Glomerular endothelial cell (primary cell): ENCODE results near the gene DAGLB. TPM values are rescaled to one million over a fixed set of nuclear protein-coding genes. Genes with fewer than 3 reads are reported as not detected.
"Not testable (repeated sequence)": the region's sequence is repeated elsewhere in the genome, so short reads cannot be mapped to it uniquely, and the experiment has no call there.

Source experiments
- DNase-seq: peaks from one replicate; pipeline ENCODE4 v3.0.0-alpha.2; 2011; ENCODE audit warnings: low read depth, low spot score; ENCODE audit errors: extremely low read depth
- total RNA-seq: library from RNA; depleted of rRNA; stranded (reverse); fragments of >200 nt; gene quantifications from 2 replicates; pipeline ENCODE4 v1.2.3, GENCODE V29; 2015

Gene DAGLB
- total RNA-seq, 1 donor from 2014 or later: 17.3 TPM

GRCh38 chr7:6378556-6378955, 69.2 kb downstream of the DAGLB start:
- DNase-seq: not testable (repeated sequence)

GRCh38 chr7:6376820-6377219, 70.9 kb downstream of the DAGLB start:
- DNase-seq: no peak

- no peak for DNase-seq
Observed at GRCh38 chr7:6375348-6376101, 72.2 kb downstream of the DAGLB start.

GRCh38 chr7:6367701-6368211, 80.0 kb downstream of the DAGLB start:
- no peak for DNase-seq

- DNase-seq: no peak
Observed at GRCh38 chr7:6365451-6365850, 82.3 kb downstream of the DAGLB start.

- no peak for DNase-seq
Observed at GRCh38 chr7:6360841-6361240, 86.9 kb downstream of the DAGLB start.

DNA sequence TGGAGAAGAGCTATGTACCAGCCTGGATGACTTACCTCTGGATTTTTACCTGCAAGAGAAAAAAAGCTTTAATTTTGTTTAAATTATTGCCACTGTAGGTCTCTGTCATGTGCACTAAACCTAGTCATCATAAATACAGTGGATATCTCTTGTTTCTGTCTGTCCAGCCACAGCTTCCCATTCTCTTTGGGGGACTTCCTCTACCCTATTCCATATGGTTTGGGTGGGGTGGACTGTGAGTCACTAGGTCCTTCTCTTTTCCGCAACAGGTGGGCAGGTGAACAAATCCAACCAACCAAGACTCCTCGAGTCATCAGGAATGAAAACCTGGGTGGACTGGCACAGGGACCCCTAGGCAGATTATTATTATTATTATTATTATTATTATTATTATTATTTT, 88.0 kb downstream of the DAGLB start:
- DNase-seq: no peak

Other genes starting within 250 kb of the DAGLB start
- 21.1 and 30.7 TPM in 2 replicates for gene CYTH3, start 175.3 kb downstream of the DAGLB start, total RNA-seq
- gene FAM220A, start 99.0 kb downstream of the DAGLB start, total RNA-seq: 14.1 and 26.7 TPM in 2 replicates
- gene RAC1, start 73.4 kb downstream of the DAGLB start, total RNA-seq: 184 and 217 TPM in 2 replicates
- gene KDELR2, start 36.2 kb upstream of the DAGLB start, total RNA-seq: 141 and 143 TPM in 2 replicates
- not detected in 2 replicates for gene GRID2IP, start 103.5 kb upstream of the DAGLB start, total RNA-seq
- 30.7 and 33.0 TPM in 2 replicates for gene ZDHHC4, start 129.5 kb upstream of the DAGLB start, total RNA-seq
- 24.1 and 30.9 TPM in 2 replicates for gene INTS15, start 142.1 kb upstream of the DAGLB start, total RNA-seq
- gene ZNF853, start 167.7 kb upstream of the DAGLB start, total RNA-seq: 1.7 and 1.9 TPM in 2 replicates
- gene ZNF316, start 189.4 kb upstream of the DAGLB start, total RNA-seq: 17.2 and 30.7 TPM in 2 replicates